ENCODE data around the gene ZNF524. TPM values are rescaled to one million over a fixed set of nuclear protein-coding genes. Genes with fewer than 3 reads are reported as not detected.
A peak's percentile ranks its signal among the peaks of the same experiment; 100 is the strongest.

The ZNF524 gene
- total RNA-seq, 2 donors from 2014 or later: 5.0 to 5.8 TPM

- no peak overlapping the region for H3K9ac ChIP-seq (ENCODE audit: extremely low read depth, low read length, poor library complexity, severe bottlenecking)
- WGBS, 2 experiments (ENCODE audit: insufficient coverage in 1 of 2, insufficient read length in 1 of 2): 95% methylated on average over 57 to 73 of the region's 73 CpGs
- H3K4me1 ChIP-seq (ENCODE audit: control insufficient read depth, insufficient read depth, low read length): no peaks in the 10 kb centered on the region
- Mint-ChIP-seq H3K27me3 (ENCODE audit: insufficient read depth) (peaks cover 21% of the 10 kb centered on the region), H3K27ac (no peak overlapping the region), H3K4me1 (peaks cover 9% of the 10 kb centered on the region), H3K4me3 (no peak overlapping the region), H3K9me3 (no peaks in the 10 kb centered on the region), H3K36me3 (ENCODE audit: low read depth) (peaks cover 39% of the 10 kb centered on the region)
- DNase-seq: no peak
- no peaks in the 10 kb centered on the region for H3K9me3 ChIP-seq (ENCODE audit: control insufficient read depth, low read length)
- H3K36me3 ChIP-seq (ENCODE audit: control insufficient read depth, insufficient read depth, low read length): peaks cover 34% of the 10 kb centered on the region
- H3K27ac ChIP-seq (ENCODE audit: low read depth, low read length): no peak overlapping the region
- TF ChIP-seq, protein P1, sequence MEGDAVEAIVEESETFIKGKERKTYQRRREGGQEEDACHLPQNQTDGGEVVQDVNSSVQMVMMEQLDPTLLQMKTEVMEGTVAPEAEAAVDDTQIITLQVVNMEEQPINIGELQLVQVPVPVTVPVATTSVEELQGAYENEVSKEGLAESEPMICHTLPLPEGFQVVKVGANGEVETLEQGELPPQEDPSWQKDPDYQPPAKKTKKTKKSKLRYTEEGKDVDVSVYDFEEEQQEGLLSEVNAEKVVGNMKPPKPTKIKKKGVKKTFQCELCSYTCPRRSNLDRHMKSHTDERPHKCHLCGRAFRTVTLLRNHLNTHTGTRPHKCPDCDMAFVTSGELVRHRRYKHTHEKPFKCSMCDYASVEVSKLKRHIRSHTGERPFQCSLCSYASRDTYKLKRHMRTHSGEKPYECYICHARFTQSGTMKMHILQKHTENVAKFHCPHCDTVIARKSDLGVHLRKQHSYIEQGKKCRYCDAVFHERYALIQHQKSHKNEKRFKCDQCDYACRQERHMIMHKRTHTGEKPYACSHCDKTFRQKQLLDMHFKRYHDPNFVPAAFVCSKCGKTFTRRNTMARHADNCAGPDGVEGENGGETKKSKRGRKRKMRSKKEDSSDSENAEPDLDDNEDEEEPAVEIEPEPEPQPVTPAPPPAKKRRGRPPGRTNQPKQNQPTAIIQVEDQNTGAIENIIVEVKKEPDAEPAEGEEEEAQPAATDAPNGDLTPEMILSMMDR (conservative IDR thresholded peaks at IDR 0.05): no peak
- no peak overlapping the region for H3K4me3 ChIP-seq (ENCODE audit: low read length)
- H3K27me3 ChIP-seq (ENCODE audit: control insufficient read depth, insufficient read depth, low read length, poor library complexity, severe bottlenecking): no peaks in the 10 kb centered on the region
Observed at GRCh38 chr19:55592391-55593090, 7.5 kb upstream of the ZNF524 start.

DNA sequence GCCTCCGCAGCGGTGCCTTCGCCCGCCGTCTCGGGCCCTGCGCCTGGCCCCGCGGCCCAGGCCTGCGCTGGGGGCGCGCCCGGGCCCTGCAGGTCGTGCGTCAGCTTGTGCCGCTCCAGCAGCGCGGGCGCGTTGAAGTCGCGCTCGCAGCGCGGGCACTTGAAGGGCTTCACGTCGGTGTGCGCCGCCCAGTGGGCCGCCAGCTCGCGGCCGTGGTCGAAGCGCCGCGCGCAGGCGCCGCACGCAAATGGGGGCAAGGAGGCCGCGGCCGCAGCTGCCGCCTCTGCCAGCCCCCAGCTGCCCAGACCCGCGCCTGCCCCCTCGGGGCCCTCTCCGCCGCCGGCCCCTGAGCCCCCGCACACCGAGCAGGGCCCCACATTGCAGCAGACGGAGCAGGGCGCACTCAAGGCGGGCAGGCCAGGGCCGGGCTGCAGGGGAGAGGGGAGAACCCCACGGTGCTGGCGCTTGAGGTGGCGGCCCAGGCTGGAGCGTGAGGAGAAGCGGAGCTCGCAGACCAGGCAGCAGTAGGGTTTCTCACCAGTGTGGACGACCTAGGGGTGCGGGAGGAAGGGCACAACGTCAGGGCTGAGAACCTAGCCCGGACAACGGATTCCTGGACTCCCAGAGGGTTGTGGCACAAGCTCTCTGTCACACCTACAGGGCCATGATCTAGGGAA lies 6.9 kb upstream of the ZNF524 start:
- H3K9ac ChIP-seq (ENCODE audit: extremely low read depth, low read length, poor library complexity, severe bottlenecking): no peak overlapping the region
- TF ChIP-seq, protein P1 (conservative IDR thresholded peaks at IDR 0.05): peak; percentile 16
- H3K4me1 ChIP-seq (ENCODE audit: control insufficient read depth, insufficient read depth, low read length): no peaks in the 10 kb centered on the region
- H3K27me3 ChIP-seq (ENCODE audit: control insufficient read depth, insufficient read depth, low read length, poor library complexity, severe bottlenecking): no peaks in the 10 kb centered on the region
- no peak overlapping the region for H3K4me3 ChIP-seq (ENCODE audit: low read length)
- H3K27ac ChIP-seq (ENCODE audit: low read depth, low read length): no peak overlapping the region
- Mint-ChIP-seq H3K27me3 (ENCODE audit: insufficient read depth) (peaks cover 21% of the 10 kb centered on the region), H3K4me3 (no peak overlapping the region), H3K27ac (peak overlapping the region; percentile 44), H3K9me3 (no peaks in the 10 kb centered on the region), H3K4me1 (peaks cover 9% of the 10 kb centered on the region), H3K36me3 (ENCODE audit: low read depth) (peaks cover 39% of the 10 kb centered on the region)
- H3K9me3 ChIP-seq (ENCODE audit: control insufficient read depth, low read length): no peaks in the 10 kb centered on the region
- peak; percentile 72 for DNase-seq
- peaks cover 34% of the 10 kb centered on the region for H3K36me3 ChIP-seq (ENCODE audit: control insufficient read depth, insufficient read depth, low read length)
- WGBS, 2 experiments (ENCODE audit: insufficient coverage in 1 of 2, insufficient read length in 1 of 2): 96 to 97% methylated on average over 43 to 68 of the region's 68 CpGs

- Histone ChIP-seq H3K36me3 (ENCODE audit: control insufficient read depth, insufficient read depth, low read length) (peaks cover 34% of the 10 kb centered on the region), H3K4me1 (ENCODE audit: control insufficient read depth, insufficient read depth, low read length) (no peaks in the 10 kb centered on the region), H3K27me3 (ENCODE audit: control insufficient read depth, insufficient read depth, low read length, poor library complexity, severe bottlenecking) (no peaks in the 10 kb centered on the region), H3K9me3 (ENCODE audit: control insufficient read depth, low read length) (no peaks in the 10 kb centered on the region), H3K9ac (ENCODE audit: extremely low read depth, low read length, poor library complexity, severe bottlenecking) (no peak overlapping the region), H3K4me3 (ENCODE audit: low read length) (no peak overlapping the region), H3K27ac (ENCODE audit: low read depth, low read length) (no peak overlapping the region)
- peaks cover 7% of the 10 kb centered on the region for H3K4me1 Mint-ChIP-seq
- peaks cover 44% of the 10 kb centered on the region for H3K36me3 Mint-ChIP-seq (ENCODE audit: low read depth)
- no peak for DNase-seq
- H3K27me3 Mint-ChIP-seq (ENCODE audit: insufficient read depth): peaks cover 18% of the 10 kb centered on the region
- TF ChIP-seq, protein P1 (conservative IDR thresholded peaks at IDR 0.05): no peak
- H3K9me3 Mint-ChIP-seq: peaks cover 4% of the 10 kb centered on the region
- H3K4me3 Mint-ChIP-seq: no peak overlapping the region
- H3K27ac Mint-ChIP-seq: no peak overlapping the region
- WGBS, 2 experiments (ENCODE audit: insufficient coverage in 1 of 2, insufficient read length in 1 of 2): 84 to 92% methylated on average over 3 to 4 of the region's 4 CpGs
Observed at GRCh38 chr19:55594996-55595545, 5.0 kb upstream of the ZNF524 start.

Data from endodermal cell (in vitro differentiated cells).